Activated CD4-positive, alpha-beta T cell treated with anti-CD3 and anti-CD28 coated beads, Interleukin-2, amount 50 U/mL, for 1 hour (primary cell): ENCODE data around the gene RASSF10.

ENCODE experiments used
- DNase-seq: peaks from one replicate; pipeline ENCODE4 v3.0.0-alpha.2; 2020

The RASSF10 gene

DNA sequence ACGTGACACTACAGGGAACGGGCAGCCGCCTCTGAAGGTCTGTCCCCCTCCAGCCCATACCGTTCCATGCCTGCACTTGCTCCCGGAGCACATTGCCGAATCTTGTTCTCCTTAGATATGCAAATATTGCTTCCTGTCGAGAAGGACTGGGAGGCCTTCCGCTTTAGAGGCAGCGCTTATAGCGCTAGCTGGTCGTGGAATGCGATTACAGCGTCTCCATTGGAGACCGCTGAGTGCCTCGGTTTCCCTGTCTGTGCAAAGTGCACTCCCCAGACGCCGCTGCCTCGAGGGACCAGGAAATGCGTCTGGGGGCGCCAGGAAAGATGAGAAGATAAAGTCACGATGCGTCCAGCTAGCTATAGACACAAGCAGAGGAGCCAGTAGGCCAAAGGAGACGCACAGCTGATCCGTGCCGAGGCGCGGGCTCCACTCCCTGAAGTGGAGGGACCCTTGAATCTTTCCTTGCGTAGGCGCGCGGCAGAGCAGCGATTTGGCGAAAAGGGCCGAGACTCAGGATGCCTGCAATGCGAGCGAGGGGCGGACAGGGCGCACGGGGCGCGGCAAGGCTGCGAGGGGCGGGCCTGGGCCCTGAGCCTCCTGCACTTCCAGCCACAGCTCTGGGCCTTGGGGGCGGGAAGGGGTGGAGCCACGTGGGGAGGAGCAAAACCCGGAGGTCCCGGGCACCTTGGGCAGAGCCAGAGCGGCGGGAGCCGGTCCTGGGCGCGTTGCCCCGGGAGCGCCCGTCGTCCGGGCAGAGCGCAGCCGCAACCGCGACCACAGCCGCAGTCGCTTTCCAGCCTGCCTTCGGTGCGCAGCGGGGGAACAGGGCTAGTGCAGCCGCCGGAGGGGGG is at the start of gene RASSF10:
Gene RASSF10, plus strand, starts transcription at position 692 of the 851 bp plus-strand sequence. CDS start 261 bp downstream, outside the sequence.
- DNase-seq: no peak

DNA sequence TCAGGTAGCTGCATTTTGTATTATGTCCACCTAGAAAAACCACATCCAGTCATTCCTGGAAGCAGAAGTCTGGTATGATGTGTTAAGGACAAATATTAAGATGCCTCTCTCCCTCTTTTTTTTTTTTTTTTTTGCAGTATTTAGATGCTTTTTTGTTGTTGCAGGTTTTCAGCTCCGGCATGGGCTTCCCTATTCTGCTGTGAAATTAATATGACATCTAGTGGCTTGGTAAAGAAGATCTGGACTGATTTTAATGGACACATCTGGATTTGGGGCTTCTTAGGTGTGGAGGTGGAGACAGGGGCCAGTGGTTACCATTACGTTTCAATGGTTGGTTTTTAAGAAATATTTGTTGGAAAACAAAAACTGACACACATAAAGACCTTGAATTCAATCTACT is 47.5 kb upstream of the RASSF10 start:
- no peak for DNase-seq

DNA sequence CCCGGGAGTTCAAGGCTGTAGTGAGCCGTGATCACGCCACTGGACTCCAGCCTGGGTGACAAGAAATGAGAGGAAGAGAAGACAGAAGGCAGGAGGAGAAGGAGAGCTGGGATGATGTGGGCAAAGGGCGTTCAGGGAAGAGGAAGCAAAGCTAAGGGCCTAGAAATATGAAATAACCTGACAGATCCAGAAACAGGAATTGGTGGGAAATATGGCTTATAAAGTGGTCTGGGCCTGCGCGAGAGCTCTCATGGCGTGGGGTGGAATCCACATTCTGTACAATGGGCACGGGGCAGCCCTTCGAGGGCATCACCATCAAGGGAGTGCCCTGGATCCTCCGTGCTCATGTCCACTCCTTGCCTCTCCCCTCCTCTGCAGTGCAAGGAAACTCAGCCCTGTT is 46.8 kb upstream of the RASSF10 start:
- DNase-seq: no peak

DNA sequence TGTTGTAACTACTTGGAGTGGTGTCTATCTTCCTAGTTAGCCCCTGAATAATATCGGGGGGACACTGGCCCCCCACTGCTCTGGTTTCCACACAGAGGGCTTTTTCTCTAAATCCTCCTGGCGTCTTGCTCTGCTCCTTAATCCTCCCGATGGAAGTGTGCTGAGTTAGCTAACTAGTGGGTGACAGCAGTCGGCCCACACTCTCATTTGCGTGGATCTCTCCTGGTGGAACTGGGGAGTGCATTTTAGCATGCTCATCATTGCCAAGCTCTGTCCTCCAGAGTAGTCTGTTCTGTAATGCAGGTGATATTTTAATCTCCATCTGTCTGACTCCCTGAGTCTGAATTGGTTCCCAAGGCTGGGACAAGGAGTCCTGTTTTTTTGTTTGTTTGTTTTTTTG is 46.1 kb upstream of the RASSF10 start:
- no peak for DNase-seq

DNA sequence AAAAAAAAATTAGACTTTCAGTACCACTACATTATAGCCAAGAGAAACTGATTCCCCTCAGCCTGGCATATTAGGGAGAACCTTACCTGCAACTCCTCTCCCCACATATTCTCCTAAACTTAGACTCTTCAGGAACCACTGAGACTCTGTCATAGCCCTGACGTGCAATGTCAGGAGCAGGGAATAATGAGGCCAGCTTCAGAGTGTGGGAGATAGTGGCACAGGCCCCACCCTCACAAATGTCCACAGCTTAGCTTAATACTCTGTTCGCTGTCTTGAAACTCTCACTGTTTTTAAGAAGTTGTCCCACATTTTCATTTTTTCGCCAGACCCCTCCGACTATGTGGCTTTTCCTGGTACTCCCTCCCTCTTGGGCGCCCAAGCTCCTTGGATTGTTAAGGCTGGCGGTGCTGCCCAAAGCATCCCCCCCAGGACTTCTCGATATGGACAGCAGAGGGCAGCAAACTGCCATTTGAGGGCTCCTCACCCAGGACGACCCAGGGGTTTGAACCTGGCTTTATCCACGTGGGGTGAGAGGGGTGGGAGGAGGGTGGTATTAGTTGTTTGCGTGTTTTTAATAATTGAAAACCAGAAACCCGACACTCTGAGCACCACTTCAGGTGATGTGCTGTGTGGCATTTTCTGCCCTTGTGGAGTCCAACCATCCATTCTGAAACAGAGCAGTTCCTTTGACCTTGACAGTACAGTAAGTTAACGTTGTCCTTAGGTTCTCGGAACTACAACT is 45.2 kb upstream of the RASSF10 start:
- DNase-seq: peak; percentile 54

DNA sequence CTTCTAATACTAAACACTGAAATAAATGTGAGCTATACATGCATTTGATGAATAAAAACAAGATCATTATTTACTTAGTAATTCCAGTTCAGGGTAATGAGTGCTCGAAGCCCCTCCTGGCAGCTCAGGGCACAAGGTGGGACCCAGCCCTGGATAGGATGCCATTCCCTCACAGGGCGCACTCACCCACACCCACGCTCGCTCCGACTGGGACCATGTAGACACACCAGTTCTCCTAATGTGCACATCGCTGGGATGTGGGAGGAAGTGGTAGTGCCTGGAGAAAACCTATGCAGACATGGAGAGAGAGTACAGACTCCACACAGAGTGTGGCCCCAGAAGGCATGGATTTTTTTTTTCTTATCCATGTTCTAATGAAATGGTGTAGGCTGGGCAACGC is 44.5 kb upstream of the RASSF10 start:
- no peak for DNase-seq

DNA sequence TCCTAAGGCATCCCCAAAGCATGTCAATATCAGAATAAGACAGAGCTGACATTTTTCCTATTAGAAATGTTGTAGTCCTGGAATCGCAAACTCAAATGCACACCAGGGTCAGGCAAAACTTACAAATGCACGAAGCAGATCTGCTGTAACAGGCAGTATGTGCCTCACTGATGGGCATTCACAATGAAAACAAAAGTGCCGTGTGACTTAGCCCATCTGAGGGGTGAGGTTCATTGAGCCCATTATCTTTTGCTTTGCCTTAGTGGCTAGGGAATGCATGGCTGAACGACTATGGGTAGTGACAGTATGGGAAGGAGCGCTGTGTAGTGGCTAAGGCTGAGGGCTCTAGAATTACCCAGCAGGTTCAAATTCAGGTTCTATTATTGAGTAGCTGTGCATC is 43.1 kb upstream of the RASSF10 start:
- no peak for DNase-seq

DNA sequence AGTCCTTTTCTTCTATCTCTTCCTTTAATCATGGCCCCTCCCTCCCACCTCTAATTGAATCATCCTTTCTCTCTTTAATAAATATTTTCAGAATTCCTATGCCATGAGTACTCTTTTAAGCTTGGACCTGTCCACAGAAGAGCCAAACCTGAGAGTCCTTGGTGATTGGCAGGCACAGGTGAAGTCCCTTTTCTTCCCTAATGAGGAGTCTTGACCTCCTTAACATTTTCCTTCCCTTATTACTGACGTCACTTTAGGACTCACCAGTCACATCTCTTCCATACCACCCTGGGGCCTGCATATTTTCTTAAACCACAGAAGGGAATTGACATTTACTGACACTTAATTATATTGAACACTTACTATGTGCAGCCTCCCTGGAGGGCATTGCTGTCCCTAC is 41.0 kb upstream of the RASSF10 start:
- no peak for DNase-seq

DNA sequence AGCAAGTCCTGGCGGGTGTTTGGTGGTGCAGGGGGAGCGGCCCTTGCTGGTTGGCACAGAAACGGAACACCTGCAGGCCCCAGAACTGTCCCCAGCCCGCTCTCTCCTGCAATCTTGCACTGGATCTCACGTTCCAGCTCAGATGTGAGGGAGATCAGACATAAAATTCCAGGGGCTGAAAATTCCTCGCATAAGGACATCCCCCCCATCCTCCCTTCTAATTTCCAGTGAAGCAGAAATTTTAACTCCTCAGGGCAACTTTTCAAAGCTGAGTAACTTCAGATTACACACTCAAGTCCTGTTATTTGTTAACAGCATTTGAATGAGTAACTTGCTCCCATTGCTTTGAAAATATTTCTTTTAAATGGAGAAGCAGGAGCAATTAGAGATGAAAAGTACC is 40.3 kb upstream of the RASSF10 start:
- DNase-seq: no peak

DNA sequence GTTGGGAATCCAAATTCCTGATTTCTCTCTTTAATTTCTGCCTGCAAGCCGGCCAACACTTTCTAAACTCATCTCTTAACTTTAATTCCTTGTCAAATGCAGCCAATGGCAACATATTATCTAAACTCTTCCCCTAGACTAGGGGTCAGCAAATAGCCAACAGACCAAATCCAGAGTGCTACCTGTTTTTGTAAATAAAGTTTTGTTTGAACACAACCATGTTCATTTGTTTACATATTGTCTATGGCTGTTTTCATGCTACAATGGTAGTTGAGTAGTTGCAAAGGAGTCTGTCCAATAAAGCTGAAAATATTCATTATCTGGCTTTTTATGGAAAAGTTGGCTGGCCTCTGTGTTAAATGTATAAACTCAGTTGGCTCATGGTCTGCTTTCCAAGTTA is 37.2 kb upstream of the RASSF10 start:
- DNase-seq: no peak

DNA sequence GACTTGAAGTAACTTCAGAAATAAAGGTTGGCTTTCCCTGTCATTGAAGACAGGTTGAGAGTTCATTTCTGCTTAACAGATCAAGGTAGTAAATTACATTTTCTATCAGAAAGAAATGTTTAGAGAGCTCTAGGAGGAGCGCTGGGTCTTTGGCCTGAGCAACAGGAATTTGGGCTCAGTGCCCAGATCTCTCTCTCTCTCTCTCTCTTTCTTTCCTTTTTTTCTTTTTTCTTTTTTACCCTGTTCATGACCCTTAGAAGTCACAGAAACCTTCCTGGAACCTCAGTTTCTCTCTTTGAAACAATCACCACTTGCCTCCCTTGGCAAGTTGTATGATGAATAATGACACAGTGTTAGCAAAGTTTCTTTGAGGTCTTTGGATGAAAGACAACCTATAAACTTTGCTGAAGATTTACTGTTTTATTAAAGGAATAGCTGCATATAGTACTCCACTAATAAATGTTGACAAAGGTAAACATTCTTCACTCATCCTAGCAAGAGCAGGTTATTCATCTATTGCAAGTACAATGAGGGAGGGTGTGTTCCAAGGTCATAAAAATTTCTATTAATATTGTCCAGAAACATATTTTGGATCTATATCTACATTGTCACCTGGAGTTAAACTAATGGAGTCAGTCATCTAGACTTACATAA is 35.5 kb upstream of the RASSF10 start:
- no peak for DNase-seq

DNA sequence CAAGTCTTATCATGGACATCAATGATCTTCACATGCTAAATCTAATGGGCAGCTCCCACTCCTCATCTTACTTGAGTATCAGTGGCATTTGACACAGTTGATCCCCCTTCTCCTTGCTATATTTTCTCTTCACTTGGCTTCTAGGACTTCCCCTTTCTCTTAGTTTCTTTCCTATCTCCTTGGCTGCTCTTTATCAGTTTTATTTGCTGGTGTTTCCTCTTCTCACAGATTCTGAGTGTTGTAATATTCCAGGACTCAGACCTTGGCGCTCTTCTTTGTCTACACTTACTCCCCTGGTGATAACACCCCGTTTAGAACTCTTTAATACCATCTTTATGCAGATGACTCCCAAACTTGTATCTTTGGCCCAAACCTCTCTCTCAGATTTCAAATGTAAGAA is 33.9 kb upstream of the RASSF10 start:
- no peak for DNase-seq

DNA sequence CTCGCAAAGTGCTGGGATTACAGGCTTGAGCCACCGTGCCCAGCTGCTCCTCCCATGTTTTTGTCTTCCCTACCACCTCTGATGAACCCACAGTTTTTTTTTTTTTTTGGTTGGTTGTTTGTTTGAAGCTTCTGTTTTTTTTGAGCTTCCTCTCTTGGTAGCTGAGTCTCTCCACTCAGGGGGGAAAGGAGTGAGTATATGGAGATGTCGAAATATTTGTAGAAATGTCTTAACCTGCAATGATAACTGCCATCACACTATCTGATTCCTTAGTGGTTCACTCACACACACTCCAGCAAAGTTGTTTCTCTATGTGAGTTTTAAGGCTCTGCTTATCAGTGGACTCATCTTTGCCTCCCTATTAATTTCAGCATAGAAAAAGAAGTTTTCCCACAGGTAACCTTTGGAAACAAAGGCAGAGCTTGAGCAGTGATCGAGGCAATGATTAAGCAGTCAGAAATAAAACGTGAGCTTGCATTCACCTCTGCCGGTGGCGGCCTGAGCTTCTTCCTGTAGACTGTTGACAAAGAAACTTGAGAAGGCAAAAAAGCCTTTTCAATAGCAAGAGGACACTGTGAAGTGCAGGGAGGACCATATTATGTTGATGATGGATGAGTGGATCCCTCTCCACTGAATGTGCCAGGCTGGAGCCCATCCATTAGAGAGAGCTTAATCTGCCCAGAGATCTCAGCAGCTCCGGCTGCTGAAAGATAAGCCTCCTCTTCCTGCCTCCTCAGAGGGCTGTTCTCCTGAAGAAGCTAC is 29.0 kb upstream of the RASSF10 start:
- DNase-seq: no peak

DNA sequence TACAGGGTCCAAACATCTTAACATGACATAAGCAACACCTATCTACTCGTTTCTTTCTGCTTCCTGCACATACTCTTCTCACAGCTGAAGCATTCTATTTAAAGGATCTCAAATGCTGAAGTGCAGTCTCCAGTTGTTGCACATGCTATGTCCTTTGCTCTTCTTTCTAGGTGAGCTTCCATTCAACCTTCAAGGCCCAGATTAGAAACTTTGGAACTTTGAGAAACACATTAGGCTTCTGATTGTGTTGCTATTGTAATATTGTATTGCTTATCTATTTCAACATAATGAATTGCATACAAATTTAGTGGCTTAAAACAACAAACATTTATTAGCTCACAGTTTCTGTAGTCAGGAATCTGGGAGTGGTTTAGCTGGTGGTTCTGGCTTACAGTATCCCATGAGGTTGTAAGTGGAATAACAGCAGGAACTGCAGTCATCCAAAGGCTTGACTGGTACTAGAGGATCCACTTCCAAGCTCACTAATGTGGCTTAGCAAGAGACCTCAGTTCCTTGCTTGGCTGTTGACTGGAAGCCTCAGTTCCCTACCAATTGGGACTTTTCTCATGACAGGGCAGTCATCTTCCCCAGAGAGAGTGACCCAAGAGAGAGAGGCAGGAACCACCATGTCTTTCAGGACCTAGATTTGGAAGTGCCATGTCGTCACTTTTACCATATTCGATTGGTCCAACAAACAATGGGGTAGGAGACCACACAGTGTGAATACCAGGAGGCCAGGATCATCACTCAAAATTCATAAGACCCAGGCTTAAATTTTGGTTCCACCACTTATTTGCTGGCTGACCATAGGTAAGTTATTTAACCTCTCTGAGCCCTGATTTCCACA is 27.2 kb upstream of the RASSF10 start:
- no peak for DNase-seq

DNA sequence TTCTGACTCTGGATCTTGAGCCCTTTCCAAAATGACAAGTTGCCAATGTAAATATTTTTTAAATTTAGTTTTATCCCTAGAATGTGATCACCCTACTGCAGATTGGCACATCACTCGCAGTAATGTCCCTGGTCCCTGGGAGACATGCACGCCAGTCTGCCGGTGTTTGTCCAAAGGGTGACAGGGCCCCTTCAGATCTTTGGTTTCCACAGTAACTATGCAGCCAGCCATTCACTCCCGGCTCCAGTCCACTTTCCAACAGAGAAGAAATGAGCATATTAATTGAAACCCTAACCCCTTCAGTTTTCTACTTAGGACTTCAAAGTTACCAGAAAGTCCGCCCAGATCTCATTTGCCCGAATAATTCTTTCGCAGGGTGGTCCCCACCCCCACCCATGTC is 25.8 kb upstream of the RASSF10 start:
- no peak for DNase-seq

DNA sequence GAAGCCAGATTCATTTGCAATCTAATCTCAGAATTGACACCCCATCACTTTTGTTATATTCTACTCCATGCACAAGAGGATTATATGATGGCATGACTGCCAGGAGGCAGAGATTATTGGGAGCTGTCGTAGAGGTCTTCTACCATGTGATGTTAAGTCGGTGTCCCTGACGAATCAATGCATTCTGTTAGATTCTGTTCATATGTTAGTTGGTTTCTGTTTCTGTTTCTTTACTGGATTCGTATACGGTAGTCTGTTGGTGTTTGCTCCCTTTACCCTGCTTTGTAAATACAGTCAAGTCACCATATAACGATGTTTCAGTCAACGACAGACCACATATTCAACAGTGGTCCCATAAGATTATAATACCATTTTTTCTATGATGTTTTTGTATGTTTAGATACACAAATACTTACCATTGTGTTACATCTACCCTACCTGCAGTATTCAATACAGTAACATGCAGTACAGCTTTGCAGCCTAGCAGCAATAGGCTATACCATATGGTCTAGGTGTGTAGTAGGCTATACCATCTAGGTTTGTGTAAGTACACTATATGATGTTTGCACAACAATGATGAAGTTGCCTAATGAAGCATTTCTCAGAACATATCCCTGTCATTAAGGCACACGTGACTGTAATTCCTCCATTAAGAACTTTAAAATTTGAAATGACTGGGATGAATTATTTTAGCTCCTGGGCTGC is 22.8 kb upstream of the RASSF10 start:
- no peak for DNase-seq

DNA sequence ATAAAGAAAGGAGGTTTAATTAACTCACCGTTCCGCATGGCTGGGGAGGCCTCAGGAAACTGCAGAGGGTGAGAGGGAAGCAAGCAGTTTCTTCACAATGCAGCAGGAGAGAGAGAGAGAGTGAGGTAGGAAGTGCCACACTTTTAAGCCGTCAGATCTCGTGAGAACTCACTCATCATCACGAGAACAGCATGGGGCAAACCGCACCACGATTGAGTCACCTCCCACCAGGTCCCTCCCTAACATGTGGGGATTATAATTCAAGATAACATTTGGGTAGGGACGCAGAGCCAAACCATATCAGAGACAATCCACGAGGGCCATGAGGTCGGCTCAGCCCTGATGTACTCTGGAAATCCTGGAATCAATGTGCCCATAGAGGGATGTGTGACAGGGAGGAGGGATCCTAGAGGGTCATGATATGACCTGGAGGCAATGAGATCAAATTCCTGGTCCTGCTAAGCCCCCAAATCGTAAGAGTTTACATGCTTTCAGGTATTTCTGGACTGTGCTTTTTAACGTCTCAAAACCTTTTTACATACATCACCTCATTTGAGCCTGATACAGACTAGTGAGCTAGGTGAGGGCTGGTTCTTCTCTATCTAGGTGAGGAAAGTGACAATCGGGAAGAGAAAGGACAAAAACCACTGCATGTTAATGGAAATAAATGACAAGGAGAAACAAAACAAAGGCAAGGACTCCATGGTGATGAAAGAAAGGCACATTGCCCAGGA is 19.5 kb upstream of the RASSF10 start:
- DNase-seq: no peak

DNA sequence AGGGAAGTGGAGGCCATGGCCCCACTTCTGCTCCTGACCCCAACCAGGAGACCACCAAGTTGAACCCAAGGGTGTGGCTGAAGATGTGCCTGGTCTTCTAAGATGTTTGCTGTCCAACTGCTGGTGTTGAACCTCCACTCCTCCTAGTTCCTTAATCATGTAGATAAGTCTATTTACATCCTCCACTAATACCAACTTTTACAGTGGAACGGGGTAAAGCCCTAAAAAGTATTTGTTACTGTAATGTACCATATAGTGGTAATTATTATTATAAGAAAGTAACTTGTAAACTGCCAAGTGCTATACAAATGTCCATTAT is 19.0 kb upstream of the RASSF10 start:
- no peak for DNase-seq

DNA sequence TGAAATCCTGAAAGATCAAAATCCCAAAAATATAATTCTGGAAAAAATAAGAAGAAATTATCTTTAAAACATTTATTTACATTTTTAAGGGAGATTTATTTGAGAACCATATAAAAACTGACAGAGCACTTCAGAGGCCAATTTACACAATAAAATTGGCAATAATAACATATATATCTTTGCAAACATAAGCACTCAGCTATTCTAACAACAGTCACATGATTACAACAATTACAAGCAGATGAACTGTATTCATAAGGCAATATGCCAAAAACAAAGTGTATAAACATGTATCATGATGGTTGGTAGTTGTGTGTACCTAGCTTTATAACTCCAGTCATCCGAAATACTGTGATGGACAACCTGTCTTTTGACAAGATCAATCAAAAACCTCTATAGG is 17.7 kb upstream of the RASSF10 start:
- DNase-seq: no peak

DNA sequence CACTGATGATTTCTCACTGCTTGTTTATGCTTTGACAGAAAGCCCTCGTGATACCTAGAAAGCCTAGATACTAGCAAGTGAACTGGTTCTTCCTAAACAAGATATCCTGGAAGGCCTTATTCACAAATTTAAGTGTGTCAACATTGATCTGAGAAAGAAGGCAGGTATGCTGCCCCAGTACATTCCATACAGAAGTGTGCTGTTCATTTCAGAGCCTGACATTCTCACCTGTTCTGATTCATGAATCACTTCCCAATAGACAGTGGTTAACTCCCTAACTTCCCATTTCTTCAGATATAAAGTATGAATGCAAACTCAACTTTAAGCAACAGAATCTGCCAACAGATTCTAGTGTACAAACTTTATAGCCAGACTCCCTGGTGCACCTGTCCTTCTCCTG is 15.5 kb upstream of the RASSF10 start:
- DNase-seq: no peak

DNA sequence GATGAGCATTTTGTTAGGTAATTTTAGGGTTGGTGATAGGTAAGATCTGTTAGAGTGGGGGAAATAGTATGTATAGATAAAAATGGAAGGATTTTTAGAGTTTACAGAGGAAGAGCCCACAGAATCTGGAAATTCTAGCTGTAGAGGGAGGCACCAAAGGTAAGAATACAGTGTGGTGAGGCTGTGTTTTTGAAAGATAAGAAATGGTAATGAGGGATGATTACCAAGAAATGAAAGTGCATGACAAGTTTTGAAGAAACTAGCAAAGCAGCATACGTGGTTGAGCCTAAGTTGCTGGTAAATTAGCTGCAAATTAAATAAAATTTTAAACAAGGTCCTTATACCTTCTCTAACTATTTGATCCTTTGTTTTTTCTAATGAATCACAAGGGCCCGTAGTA is 14.6 kb upstream of the RASSF10 start:
- no peak for DNase-seq
